Measurements from ENCODE around the gene A1BG. TPM values are rescaled to one million over a fixed set of nuclear protein-coding genes. Genes with fewer than 3 reads are reported as not detected.
A peak's percentile ranks its signal among the peaks of the same experiment; 100 is the strongest.

Gene A1BG
- total and polyA plus RNA-seq, 2 of the 13 experiments (the other 11 are each of a cell fraction or from before 2014, with no cell fraction given), result 14.7 to 41.4 TPM

GRCh38 chr19:58319241-58319640 lies 34.1 kb downstream of the A1BG start:
- peaks cover 0 to 9% of the 10 kb centered on the region in 2 experiments; a peak in 2 of 5 replicates for H3K36me3 ChIP-seq (replicated peaks in 1 of 2; ENCODE audit: control insufficient read depth in 1 of 2, insufficient read depth in 2 of 2, low read length in 2 of 2)
- ATAC-seq (no peak), DNase-seq (ENCODE audit: low spot score) (no peak), FAIRE-seq (no peak)
- H3K9me3 ChIP-seq (ENCODE audit: low read length), result no peaks in the 10 kb centered on the region
- ChIA-PET CTCF (ENCODE audit: low intra/inter-chr PET ratio, low total read pairs) (no interaction called here), POLR2A (no interaction called here)
- 92% methylated on average over 6 of the region's 10 CpGs for WGBS (ENCODE audit: low lambda C conversion rate)
- H3K27me3 ChIP-seq (ENCODE audit: control insufficient read depth in 1 of 2, insufficient read depth in 2 of 2, low read length in 2 of 2), result no peaks in the 10 kb centered on the region
- H4K20me1 ChIP-seq (ENCODE audit: insufficient read depth, low read length), result no peaks in the 10 kb centered on the region
- BruUV-seq (replicated peaks), result no TSS peak
- no peak overlapping the region for H3K4me3 ChIP-seq (replicated peaks in 1 of 3; ENCODE audit: insufficient read depth in 1 of 3, low read depth in 2 of 3, low read length in 3 of 3)
- in situ Hi-C loops (cut with HindIII; ENCODE audit: extremely low pct_ligation_motif_present, low pct_unique_long_range_greater_than_20kb), result no loop called here
- H3K79me2 ChIP-seq (ENCODE audit: insufficient read depth, low read length), result no peaks in the 10 kb centered on the region
- no peak overlapping the region for H3K27ac ChIP-seq (ENCODE audit: extremely low read length, insufficient read depth, low read length)
- no peak overlapping the region for H2AFZ ChIP-seq (ENCODE audit: low read length)
- H3K4me2 ChIP-seq (ENCODE audit: low read depth, low read length), result no peak overlapping the region
- H3K9ac ChIP-seq (ENCODE audit: insufficient read depth, low read depth, low read length), result no peak overlapping the region
- intact Hi-C loops (cut with micrococcal nuclease; ENCODE audit: unreplicated experiment), result no loop called here
- H3K4me1 ChIP-seq (ENCODE audit: insufficient read depth, low read length), result no peaks in the 10 kb centered on the region
- no peak for TF ChIP-seq THYN1 (CRISPR knock-in tag; IDR thresholded peaks at IDR 0.05; ENCODE audit: borderline replicate concordance, low read depth)
- TF ChIP-seq AGO2 (optimal IDR thresholded peaks at IDR 0.05; ENCODE audit: low read depth, low read length), result peak; percentile 18

DNA sequence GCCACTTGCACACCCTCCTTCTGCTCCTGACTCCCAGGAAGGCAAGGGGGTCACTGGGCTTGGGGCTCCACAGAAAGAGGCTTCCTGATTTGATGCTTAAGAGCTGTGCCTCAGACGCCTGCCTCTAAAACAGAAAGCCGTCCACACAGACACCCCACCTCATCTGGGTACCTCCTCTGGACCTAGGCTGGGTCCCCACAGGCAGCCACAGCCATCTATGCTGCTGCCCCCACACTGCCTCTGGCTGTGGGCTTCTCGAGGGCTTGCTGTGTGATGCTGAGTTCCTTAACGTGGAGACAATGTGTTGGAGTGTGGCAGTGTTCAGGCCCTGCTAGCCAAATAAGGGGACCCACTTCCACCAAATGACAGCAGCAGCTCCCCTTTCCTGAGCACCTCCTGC lies 35.0 kb downstream of the A1BG start:
- H3K4me3 ChIP-seq (replicated peaks in 1 of 3; ENCODE audit: insufficient read depth in 1 of 3, low read depth in 2 of 3, low read length in 3 of 3), result no peak overlapping the region
- H3K79me2 ChIP-seq (ENCODE audit: insufficient read depth, low read length), result no peaks in the 10 kb centered on the region
- BruUV-seq (replicated peaks), result no TSS peak
- in situ Hi-C loops (cut with HindIII; ENCODE audit: extremely low pct_ligation_motif_present, low pct_unique_long_range_greater_than_20kb), result no loop called here
- no peak for DNase-seq (ENCODE audit: low spot score)
- H3K9ac ChIP-seq (ENCODE audit: insufficient read depth, low read depth, low read length), result no peak overlapping the region
- no peak overlapping the region for H2AFZ ChIP-seq (ENCODE audit: low read length)
- no peak for FAIRE-seq
- H3K4me2 ChIP-seq (ENCODE audit: low read depth, low read length), result no peak overlapping the region
- TF ChIP-seq ZNF382 (CRISPR knock-in tag; IDR thresholded peaks at IDR 0.05; ENCODE audit: borderline replicate concordance), result no peak
- TF ChIP-seq, protein P1, sequence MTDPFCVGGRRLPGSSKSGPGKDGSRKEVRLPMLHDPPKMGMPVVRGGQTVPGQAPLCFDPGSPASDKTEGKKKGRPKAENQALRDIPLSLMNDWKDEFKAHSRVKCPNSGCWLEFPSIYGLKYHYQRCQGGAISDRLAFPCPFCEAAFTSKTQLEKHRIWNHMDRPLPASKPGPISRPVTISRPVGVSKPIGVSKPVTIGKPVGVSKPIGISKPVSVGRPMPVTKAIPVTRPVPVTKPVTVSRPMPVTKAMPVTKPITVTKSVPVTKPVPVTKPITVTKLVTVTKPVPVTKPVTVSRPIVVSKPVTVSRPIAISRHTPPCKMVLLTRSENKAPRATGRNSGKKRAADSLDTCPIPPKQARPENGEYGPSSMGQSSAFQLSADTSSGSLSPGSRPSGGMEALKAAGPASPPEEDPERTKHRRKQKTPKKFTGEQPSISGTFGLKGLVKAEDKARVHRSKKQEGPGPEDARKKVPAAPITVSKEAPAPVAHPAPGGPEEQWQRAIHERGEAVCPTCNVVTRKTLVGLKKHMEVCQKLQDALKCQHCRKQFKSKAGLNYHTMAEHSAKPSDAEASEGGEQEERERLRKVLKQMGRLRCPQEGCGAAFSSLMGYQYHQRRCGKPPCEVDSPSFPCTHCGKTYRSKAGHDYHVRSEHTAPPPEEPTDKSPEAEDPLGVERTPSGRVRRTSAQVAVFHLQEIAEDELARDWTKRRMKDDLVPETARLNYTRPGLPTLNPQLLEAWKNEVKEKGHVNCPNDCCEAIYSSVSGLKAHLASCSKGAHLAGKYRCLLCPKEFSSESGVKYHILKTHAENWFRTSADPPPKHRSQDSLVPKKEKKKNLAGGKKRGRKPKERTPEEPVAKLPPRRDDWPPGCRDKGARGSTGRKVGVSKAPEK (CRISPR knock-in tag; IDR thresholded peaks at IDR 0.05; ENCODE audit: borderline replicate concordance), result no peak
- intact Hi-C loops (cut with micrococcal nuclease; ENCODE audit: unreplicated experiment), result no loop called here
- no peaks in the 10 kb centered on the region for H3K4me1 ChIP-seq (ENCODE audit: insufficient read depth, low read length)
- no peak for ATAC-seq
- H3K9me3 ChIP-seq (ENCODE audit: low read length), result no peaks in the 10 kb centered on the region
- 100% methylated on average over 1 of the region's 4 CpGs for WGBS (ENCODE audit: low lambda C conversion rate)
- POLR2A ChIA-PET, result no interaction called here
- H3K36me3 ChIP-seq (replicated peaks in 1 of 2; ENCODE audit: control insufficient read depth in 1 of 2, insufficient read depth in 2 of 2, low read length in 2 of 2), result peaks cover 0 to 12% of the 10 kb centered on the region in 2 experiments
- H4K20me1 ChIP-seq (ENCODE audit: insufficient read depth, low read length), result no peaks in the 10 kb centered on the region
- CTCF ChIA-PET (ENCODE audit: low intra/inter-chr PET ratio, low total read pairs), result no interaction called here
- H3K27ac ChIP-seq (ENCODE audit: extremely low read length, insufficient read depth, low read length), result no peak overlapping the region
- H3K27me3 ChIP-seq (ENCODE audit: control insufficient read depth in 1 of 2, insufficient read depth in 2 of 2, low read length in 2 of 2), result no peaks in the 10 kb centered on the region
